Left lung (tissue), 10 donors: ENCODE measurements around the gene AUTS2. TPM values are rescaled to one million over a fixed set of nuclear protein-coding genes. Genes with fewer than 3 reads are reported as not detected.

Source experiments
- ATAC-seq: fragments of 200-7000 bp; cut with Tn5 transposase; one replicate; pipeline ENCODE4 v1.9.1; 2020; ENCODE audit warnings: moderate library complexity
- DNase-seq, 4 donors: peaks; one replicate each; pipeline ENCODE4 v3.0.0-alpha.2; 2013 to 2020
- H3K27ac ChIP-seq, 2 donors: fragments of 200-600 bp; sonication (generic) in 1 of 2; one replicate each; pipeline versions ENCODE4 v1.5.0 to v1.8.0; 2020 to 2021
- H3K27me3 ChIP-seq, 2 donors: fragments of 200-600 bp; sonication (generic) in 1 of 2; one replicate each; pipeline versions ENCODE4 v1.5.0 to v1.8.0; 2020 to 2021
- H3K36me3 ChIP-seq, 2 donors: fragments of 200-600 bp; sonication (generic) in 1 of 2; one replicate each; pipeline versions ENCODE4 v1.5.0 to v1.8.0; 2020 to 2021
- H3K4me1 ChIP-seq, 2 donors: fragments of 200-600 bp; one replicate each; pipeline ENCODE4 v1.8.0; 2021
- H3K4me3 ChIP-seq, 2 donors: fragments of 200-600 bp; sonication (generic) in 1 of 2; one replicate each; pipeline versions ENCODE4 v1.5.0 to v1.8.0; 2020 to 2021; ENCODE audit warnings: mild to moderate bottlenecking in 1 of 2
- H3K9me3 ChIP-seq, 2 donors: fragments of 200-600 bp; sonication (generic) in 1 of 2; one replicate each; pipeline versions ENCODE4 v1.5.0 to v1.8.0; 2020 to 2021
- CTCF ChIP-seq, 2 donors: fragments of 200-600 bp; sonication (generic) in 1 of 2; IDR thresholded peaks; one replicate each; pipeline versions ENCODE4 v1.5.0 to v1.8.0; 2021; ENCODE audit warnings: antibody characterized with exemption in 2 of 2
- intact Hi-C, 2 donors: fragments of 100-400 bp; cut with DNase I; formaldehyde crosslinking; loops; one replicate each; pipeline versions ENCODE4 v1.11.2 to v1.14.2; 2022
- polyA plus RNA-seq, 6 donors: library from polyadenylated mRNA; unstranded; fragments of 120-200 nt; gene quantifications; one replicate each; pipeline ENCODE4 v1.2.1, GENCODE V29; 2013; ENCODE audit not compliant: insufficient read length in 6 of 6
- total RNA-seq, 2 donors: library from RNA; stranded (reverse); fragmentation: NEBNext Ultra II Directional; extraction: Animal tissue kit (Norgen Biotek cat#: 25700); gene quantifications; one replicate each; pipeline ENCODE4 v1.2.1, GENCODE V29; 2021
- donor health status: DM: no; HTN: yes; CAD: no.
- donor health status: DM: no; HTN: no; CAD: no.

The AUTS2 gene
- total and polyA plus RNA-seq, 8 donors, result 40.4 to 119 (median 103) TPM

GRCh38 chr7:70523989-70524351 lies 925.7 kb downstream of the AUTS2 start:
- Histone ChIP-seq H3K9me3 (no peaks in the 10 kb centered on the region), H3K4me1 (peaks cover 0 to 10% of the 10 kb centered on the region in 2 donors), H3K36me3 (no peaks in the 10 kb centered on the region), H3K4me3 (no peak overlapping the region), H3K27ac (no peak overlapping the region), H3K27me3 (no peaks in the 10 kb centered on the region)
- intact Hi-C loops, result no loop called here
- DNase-seq (no peak), ATAC-seq (no peak)
- TF ChIP-seq CTCF (IDR thresholded peaks at IDR 0.05), result no peak

DNA sequence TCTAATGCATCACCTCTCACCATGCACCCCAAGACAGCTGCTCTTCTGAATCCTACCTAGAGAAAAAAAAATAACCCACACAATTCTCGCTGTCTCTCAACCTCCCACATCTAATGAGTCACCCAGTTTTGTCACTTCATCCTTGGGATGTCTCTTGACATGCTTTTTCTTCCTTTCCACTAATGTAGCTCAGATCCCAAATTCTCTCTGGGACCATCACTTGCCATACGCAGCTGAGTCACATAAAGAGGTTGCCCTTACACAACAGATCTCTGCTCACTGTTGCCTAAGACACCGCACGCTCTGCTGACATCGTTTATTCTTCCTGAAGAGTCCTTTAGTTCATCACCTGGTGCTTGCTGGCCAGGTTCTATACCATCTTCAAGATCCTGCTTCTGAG lies 927.7 kb downstream of the AUTS2 start:
- ATAC-seq (no peak), DNase-seq (no peak)
- Histone ChIP-seq H3K9me3 (no peaks in the 10 kb centered on the region), H3K27ac (no peak overlapping the region), H3K36me3 (no peaks in the 10 kb centered on the region), H3K27me3 (no peaks in the 10 kb centered on the region), H3K4me1 (peaks cover 0 to 2% of the 10 kb centered on the region in 2 donors), H3K4me3 (no peak overlapping the region)
- no peak for TF ChIP-seq CTCF (IDR thresholded peaks at IDR 0.05)
- intact Hi-C loops, result no loop called here

GRCh38 chr7:70527520-70528115 lies 929.3 kb downstream of the AUTS2 start:
- DNase-seq (no peak), ATAC-seq (no peak)
- Histone ChIP-seq H3K4me1 (no peaks in the 10 kb centered on the region), H3K27ac (no peak overlapping the region), H3K9me3 (no peaks in the 10 kb centered on the region), H3K4me3 (no peak overlapping the region), H3K36me3 (no peaks in the 10 kb centered on the region), H3K27me3 (no peaks in the 10 kb centered on the region)
- no peak for TF ChIP-seq CTCF (IDR thresholded peaks at IDR 0.05)
- intact Hi-C loops, result no loop called here

DNA sequence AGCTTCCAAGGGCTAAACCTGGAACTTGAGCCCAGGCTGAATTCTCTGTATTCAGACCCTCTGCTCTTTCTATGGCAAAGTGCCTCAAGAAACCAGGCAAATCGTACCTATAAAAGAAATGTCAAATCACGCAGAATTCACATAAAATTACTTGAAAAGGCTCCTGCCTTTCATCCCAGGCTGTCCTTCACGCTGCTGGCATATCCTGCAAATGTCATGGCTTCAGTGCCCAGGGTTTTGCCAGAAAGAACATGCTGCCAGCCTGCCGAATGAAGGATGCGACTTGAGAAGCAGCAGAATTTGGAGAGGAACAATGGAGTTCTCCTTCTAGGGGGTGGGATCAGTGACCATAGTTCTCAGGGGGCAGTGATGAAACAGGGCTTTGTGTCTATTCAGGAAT lies 931.2 kb downstream of the AUTS2 start:
- Histone ChIP-seq H3K36me3 (no peaks in the 10 kb centered on the region), H3K9me3 (no peaks in the 10 kb centered on the region), H3K4me3 (no peak overlapping the region), H3K4me1 (no peaks in the 10 kb centered on the region), H3K27me3 (no peaks in the 10 kb centered on the region), H3K27ac (no peak overlapping the region)
- intact Hi-C loops, result no loop called here
- no peak for DNase-seq
- no peak for TF ChIP-seq CTCF (IDR thresholded peaks at IDR 0.05)
- no peak for ATAC-seq

- H3K9me3 ChIP-seq, result no peaks in the 10 kb centered on the region
- no peak overlapping the region for H3K4me3 ChIP-seq
- intact Hi-C loops, result no loop called here
- ATAC-seq, result no peak
- no peaks in the 10 kb centered on the region for H3K4me1 ChIP-seq
- H3K27ac ChIP-seq, result no peak overlapping the region
- DNase-seq, result no peak
- no peak for TF ChIP-seq CTCF (IDR thresholded peaks at IDR 0.05)
- H3K36me3 ChIP-seq, result no peaks in the 10 kb centered on the region
- H3K27me3 ChIP-seq, result no peaks in the 10 kb centered on the region
These were observed 931.8 kb downstream of the AUTS2 start for GRCh38 chr7:70529914-70530585.
